ENCODE measurements around the gene SLC9A9. TPM values are rescaled to one million over a fixed set of nuclear protein-coding genes. Genes with fewer than 3 reads are reported as not detected.
"Not testable (repeated sequence)": the region's sequence is repeated elsewhere in the genome, so short reads cannot be mapped to it uniquely, and the experiment has no call there.

The SLC9A9 gene
- total and polyA plus RNA-seq, 7 donors = 1.3 to 5.4 (median 2.9) TPM

- intact Hi-C loops (cut with DNase I) = no loop called here
- TF ChIP-seq CTCF (IDR thresholded peaks at IDR 0.05) = no peak
- no peak for DNase-seq
- Histone ChIP-seq H3K27ac (no peak overlapping the region), H3K27me3 (ENCODE audit: insufficient read depth in 3 of 3, low read length in 2 of 3) (no peaks in the 10 kb centered on the region), H3K36me3 (ENCODE audit: insufficient read depth in 1 of 2, low read depth in 1 of 2) (no peaks in the 10 kb centered on the region), H3K4me3 (no peak overlapping the region), H3K4me1 (peaks cover 3% of the 10 kb centered on the region), H3K9me3 (no peaks in the 10 kb centered on the region)
- ATAC-seq = no peak
- 65 to 77% (median 71%) methylated on average over 4 of the region's 4 CpGs for WGBS, 3 donors
These were observed 42.2 kb downstream of the SLC9A9 start for GRCh38 chr3:143806038-143806437.

- H3K4me3 ChIP-seq; H3K9me3 ChIP-seq; DNase-seq; H3K27ac ChIP-seq; intact Hi-C loops (cut with DNase I); H3K4me1 ChIP-seq; H3K36me3 ChIP-seq (ENCODE audit: insufficient read depth in 1 of 2, low read depth in 1 of 2); H3K27me3 ChIP-seq (ENCODE audit: insufficient read depth in 3 of 3, low read length in 2 of 3); ATAC-seq: not testable (repeated sequence)
- WGBS, 3 donors = 86 to 95% (median 92%) methylated on average over 7 of the region's 7 CpGs
These were observed 42.8 kb downstream of the SLC9A9 start for GRCh38 chr3:143805476-143805875.

GRCh38 chr3:143801046-143801445 lies 47.2 kb downstream of the SLC9A9 start:
- ATAC-seq; H3K4me3 ChIP-seq; H3K27me3 ChIP-seq (ENCODE audit: insufficient read depth in 3 of 3, low read length in 2 of 3); H3K4me1 ChIP-seq; intact Hi-C loops (cut with DNase I); H3K9me3 ChIP-seq; H3K36me3 ChIP-seq (ENCODE audit: insufficient read depth in 1 of 2, low read depth in 1 of 2); DNase-seq; H3K27ac ChIP-seq: not testable (repeated sequence)
- WGBS, 3 donors = 83 to 94% (median 93%) methylated on average over 5 of the region's 5 CpGs

GRCh38 chr3:143798151-143798550 lies 50.1 kb downstream of the SLC9A9 start:
- H3K27ac ChIP-seq; DNase-seq; H3K36me3 ChIP-seq (ENCODE audit: insufficient read depth in 1 of 2, low read depth in 1 of 2); H3K27me3 ChIP-seq (ENCODE audit: insufficient read depth in 3 of 3, low read length in 2 of 3); intact Hi-C loops (cut with DNase I); ATAC-seq; H3K4me3 ChIP-seq; H3K9me3 ChIP-seq; H3K4me1 ChIP-seq: not testable (repeated sequence)
- WGBS, 3 donors = 46 to 65% (median 48%) methylated on average over 7 of the region's 7 CpGs

GRCh38 chr3:143795874-143796273 lies 52.4 kb downstream of the SLC9A9 start:
- TF ChIP-seq CTCF (IDR thresholded peaks at IDR 0.05) = no peak
- H3K9me3 ChIP-seq = peaks cover 8% of the 10 kb centered on the region
- H3K4me1 ChIP-seq = no peaks in the 10 kb centered on the region
- ATAC-seq (no peak), DNase-seq (no peak)
- H3K27me3 ChIP-seq (ENCODE audit: insufficient read depth in 3 of 3, low read length in 2 of 3) = no peaks in the 10 kb centered on the region
- H3K4me3 ChIP-seq = no peak overlapping the region
- intact Hi-C loops (cut with DNase I) = no loop called here
- WGBS, 3 donors = 58 to 68% (median 61%) methylated on average over 2 of the region's 2 CpGs
- H3K27ac ChIP-seq = no peak overlapping the region
- H3K36me3 ChIP-seq (ENCODE audit: insufficient read depth in 1 of 2, low read depth in 1 of 2) = no peaks in the 10 kb centered on the region

GRCh38 chr3:143794793-143795462 lies 53.3 kb downstream of the SLC9A9 start:
- H3K4me1 ChIP-seq = no peaks in the 10 kb centered on the region
- H3K27ac ChIP-seq = no peak overlapping the region
- no peaks in the 10 kb centered on the region for H3K27me3 ChIP-seq (ENCODE audit: insufficient read depth in 3 of 3, low read length in 2 of 3)
- no peaks in the 10 kb centered on the region for H3K36me3 ChIP-seq (ENCODE audit: insufficient read depth in 1 of 2, low read depth in 1 of 2)
- TF ChIP-seq CTCF (IDR thresholded peaks at IDR 0.05) = no peak
- no peak for ATAC-seq
- no peak for DNase-seq
- WGBS, 3 donors = 78 to 85% (median 81%) methylated on average over 6 of the region's 6 CpGs
- no peak overlapping the region for H3K4me3 ChIP-seq
- intact Hi-C loops (cut with DNase I) = no loop called here
- peaks cover 8% of the 10 kb centered on the region for H3K9me3 ChIP-seq

Measured in psoas muscle (tissue), 8 donors.